ENCODE results near the gene CBFA2T3.
"Not testable (repeated sequence)": the region's sequence is repeated elsewhere in the genome, so short reads cannot be mapped to it uniquely, and the experiment has no call there.

CBFA2T3 gene

DNA sequence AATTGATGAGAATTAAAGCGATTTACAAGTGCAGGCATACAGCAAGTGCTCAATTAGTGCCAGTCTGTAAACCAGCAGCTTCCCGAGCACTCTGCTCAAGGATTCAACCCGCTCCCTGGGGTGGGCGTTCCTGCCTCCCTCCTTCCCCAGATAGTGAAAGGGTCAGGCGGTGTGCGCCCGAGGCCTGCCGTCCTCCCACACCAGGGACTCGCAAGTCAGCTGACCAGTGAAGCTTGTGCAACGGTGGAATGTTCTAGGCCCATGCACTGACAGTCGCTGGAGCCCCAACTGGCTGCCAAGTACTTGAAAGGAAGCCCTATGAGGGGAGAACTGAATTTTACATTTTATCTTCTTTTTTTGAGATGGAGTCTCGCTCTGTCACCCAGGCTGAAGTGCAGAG, 57.1 kb downstream of the CBFA2T3 start:
- DNase-seq, result no peak

- DNase-seq, result not testable (repeated sequence)
These were observed 58.1 kb downstream of the CBFA2T3 start for GRCh38 chr16:88918896-88919295.

- no peak for DNase-seq
These were observed 58.9 kb downstream of the CBFA2T3 start for GRCh38 chr16:88917915-88918627.

GRCh38 chr16:88917146-88917914, 59.7 kb downstream of the CBFA2T3 start:
- DNase-seq, result no peak

- no peak for DNase-seq
These were observed 61.2 kb downstream of the CBFA2T3 start for GRCh38 chr16:88915639-88916327.

DNA sequence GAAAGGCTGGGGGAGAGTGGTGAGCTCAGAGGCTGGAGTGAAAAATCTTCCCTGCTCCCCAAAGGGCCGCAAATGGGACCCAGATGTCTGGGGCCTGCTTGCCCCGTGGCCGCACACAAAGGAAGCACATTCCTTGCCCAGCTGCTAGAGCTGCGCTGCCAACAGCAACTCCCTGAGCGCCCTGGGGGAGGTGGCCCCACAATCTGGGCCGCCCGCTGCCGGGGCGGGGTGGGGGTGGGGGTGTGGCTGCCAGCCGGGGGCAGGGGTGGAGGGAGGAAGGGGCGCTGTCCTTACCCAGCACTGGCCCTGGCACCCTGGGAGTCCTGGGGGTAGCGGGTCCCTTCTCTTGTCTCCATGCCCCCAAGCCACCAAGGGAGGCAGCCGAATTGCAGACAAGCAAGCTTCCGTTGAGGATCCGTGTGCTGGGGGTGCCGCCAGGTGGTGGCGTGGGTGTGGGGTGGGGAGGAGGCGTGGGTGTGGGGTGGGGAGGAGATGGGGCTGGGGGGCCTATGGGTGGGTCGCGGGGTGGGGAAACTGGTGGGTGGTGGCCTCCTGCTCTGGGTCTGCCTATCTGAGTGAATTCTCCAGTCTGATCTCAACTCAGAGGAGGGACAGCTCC, 62.1 kb downstream of the CBFA2T3 start:
- peak; percentile 76 for DNase-seq

- no peak for DNase-seq
These were observed 63.1 kb downstream of the CBFA2T3 start for GRCh38 chr16:88913870-88914269.

GRCh38 chr16:88913001-88913612, 63.9 kb downstream of the CBFA2T3 start:
- DNase-seq, result no peak

- no peak for DNase-seq
These were observed 64.5 kb downstream of the CBFA2T3 start for GRCh38 chr16:88912556-88912955.

GRCh38 chr16:88911946-88912310, 65.1 kb downstream of the CBFA2T3 start:
- no peak for DNase-seq

- DNase-seq, result no peak
These were observed 65.7 kb downstream of the CBFA2T3 start for GRCh38 chr16:88911136-88911945.

DNA sequence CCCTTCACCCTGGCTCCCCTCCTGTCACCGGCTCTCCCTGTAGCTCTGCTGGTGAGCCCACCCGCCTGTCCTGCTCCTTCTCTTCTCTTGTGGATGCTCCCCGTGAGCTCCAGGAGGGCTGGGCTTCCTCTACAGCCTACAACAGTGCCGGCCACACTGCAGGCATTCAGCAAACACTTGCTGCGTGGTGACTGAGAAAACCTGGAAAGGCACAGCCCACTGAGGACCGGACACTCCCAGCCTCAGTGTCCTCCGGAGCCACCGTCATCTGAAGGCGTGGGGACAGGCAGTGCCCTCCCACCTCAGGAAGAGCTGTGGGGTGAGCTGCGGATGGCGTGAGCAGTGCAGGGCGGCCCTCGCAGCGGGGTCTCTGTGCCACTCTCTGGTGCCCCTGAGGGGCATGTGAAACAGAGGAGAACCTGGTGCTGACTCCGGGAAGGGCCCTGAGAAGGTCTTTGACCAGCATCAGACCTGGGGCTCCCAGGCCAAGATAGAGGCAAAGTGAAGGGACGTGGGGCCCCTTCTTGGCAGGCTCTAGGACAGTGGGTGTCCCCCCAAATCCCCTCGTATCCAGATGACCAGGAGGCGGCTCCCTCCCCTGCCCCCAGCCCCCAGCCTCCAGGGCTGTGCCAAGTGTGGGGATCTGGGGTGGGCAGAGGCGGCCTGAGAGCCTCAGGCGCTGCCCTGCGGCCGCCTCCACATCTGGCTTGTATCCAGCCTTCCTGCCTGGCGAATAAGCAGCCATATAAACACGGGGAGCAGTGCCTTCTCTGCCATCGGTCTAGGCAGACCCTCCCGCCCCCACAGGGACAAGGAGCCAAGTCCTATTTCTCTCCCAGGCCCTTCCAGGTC, 66.5 kb downstream of the CBFA2T3 start:
- DNase-seq, result no peak

DNA sequence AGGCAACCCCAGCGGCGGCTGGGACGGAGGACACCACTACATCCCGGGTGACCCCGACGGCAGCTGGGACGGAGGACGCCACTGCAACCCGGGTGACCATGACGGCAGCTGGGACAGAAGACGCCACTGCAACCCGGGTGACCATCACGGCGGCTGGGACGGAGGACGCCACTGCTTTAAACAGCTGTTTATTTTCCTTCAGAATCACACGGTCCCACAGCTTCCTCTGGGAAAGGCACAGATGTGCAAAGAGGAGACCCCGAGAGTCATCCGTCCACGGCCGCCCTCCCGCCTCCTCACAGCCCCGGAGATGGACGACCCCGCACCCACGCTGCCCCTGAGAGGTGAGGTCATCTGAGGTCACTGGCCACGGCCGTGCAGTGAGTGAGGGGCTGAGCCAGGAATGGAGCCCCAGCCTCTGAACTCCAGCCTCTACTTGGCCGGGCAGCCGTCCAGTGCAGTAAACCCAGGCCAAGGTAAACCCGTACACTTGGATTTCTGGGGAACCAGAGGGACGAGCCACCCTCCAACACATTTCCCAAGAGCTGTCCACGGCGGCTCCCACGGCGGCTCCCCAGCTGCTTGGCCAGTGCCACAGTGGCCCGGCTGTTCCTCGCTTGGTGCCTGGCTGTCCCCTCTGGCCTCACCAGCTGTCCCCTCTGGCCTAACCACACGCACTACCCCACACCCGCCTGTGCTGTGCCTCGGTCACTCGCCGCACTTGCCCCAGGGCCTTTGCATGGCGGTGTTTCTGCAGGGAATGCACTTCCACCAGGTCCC, 67.4 kb downstream of the CBFA2T3 start:
- DNase-seq, result no peak

GRCh38 chr16:88908307-88908706, 68.7 kb downstream of the CBFA2T3 start:
- no peak for DNase-seq

DNA sequence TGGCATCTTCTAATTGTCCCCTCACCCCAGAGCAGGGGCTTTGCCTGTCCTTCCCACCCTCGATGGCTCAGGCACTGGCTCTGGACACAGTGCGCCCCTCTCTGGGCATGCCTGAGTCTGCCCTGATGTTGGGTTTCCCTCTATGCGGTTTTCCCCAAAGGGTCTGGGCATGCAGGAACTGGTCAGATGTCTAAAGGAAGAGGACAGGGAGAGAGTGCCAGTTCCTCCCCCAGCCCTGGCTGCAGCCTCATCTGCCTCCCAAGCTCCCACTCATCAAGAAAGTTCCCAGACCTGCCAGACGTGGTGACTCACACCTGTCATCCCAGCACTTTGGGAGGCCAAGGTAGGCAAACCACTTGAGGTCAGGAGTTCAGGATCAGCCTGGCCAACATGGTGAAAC, 69.2 kb downstream of the CBFA2T3 start:
- peak; percentile 17 for DNase-seq

DNA sequence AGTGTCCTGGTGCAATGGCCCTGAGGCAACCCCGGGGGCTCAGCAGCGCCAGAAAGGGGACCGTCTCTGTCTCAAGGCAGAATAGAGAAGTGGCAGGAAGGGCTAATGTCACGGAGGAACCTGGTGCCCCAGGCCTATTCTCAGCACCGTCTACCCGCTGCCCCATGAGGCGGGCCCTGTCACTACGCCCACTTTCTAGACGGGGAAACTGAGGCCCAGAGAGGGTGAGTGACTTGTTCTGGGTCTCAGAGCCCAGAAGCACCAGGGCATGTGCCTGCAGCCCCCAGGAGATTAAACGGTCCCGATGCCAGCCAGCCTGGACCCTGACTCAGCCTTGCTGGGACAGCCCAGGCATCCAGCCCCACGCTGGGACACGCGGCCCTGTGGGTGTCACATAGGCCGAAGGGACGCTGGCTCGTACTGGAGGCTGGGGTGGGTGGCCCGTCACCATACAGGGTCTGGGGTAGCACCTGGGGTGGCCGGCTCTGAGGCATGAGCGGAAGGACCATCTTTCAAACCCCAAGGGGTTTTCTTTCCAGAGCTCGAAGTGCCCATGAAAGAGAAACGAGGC, 70.4 kb downstream of the CBFA2T3 start:
- no peak for DNase-seq

DNA sequence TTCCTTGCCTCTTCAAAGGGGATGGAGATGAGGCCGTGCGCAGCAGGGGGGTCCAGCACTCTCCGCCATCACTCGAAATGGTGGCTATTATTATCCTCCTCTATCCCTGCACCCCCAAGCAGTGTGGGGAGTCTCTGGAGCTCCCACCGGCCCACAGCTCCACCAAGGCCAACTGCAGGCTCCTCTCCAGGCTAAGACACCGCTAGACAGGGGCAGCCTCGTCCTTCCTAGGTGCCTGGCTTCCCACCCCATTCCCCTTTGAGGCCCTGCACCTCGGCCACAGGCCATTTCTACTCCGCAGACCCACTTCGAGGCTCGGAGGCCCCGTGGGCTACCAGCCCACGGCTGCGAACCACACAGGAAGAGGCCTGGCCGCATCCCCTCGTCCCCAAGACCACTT, 71.0 kb downstream of the CBFA2T3 start:
- DNase-seq, result no peak

DNA sequence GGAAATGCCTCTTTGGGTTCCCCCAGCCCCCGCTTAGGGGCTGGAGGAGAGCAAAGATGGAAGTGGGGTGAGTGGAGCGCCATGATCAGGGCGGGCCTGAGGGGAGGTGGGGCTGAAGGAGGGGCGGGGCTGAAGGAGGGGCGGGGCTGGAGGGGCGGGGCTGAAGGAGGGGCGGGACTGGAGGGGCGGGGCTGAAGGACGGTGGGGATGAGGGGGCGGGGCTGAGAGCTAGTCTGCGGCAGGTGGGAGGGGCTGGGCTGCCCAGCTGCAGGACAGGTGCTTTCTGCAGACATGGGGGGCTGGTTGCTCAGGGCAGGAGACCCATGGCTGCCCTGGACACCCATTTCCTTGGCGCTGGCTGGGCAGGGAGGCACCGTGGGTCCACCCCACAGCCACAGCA, 71.4 kb downstream of the CBFA2T3 start:
- no peak for DNase-seq

- no peak for DNase-seq
These were observed 72.2 kb downstream of the CBFA2T3 start for GRCh38 chr16:88904676-88905365.
